ENCODE results near the gene ACKR2. TPM values are rescaled to one million over a fixed set of nuclear protein-coding genes. Genes with fewer than 3 reads are reported as not detected.

The ACKR2 gene
- total RNA-seq, 1 experiment from 2014 or later, result 0.28 TPM

- TF ChIP-seq STAT6 (CRISPR knock-in tag; conservative IDR thresholded peaks at IDR 0.05; ENCODE audit: low read depth), result no peak
- no peak for TF ChIP-seq CDX4 (CRISPR knock-in tag; IDR thresholded peaks at IDR 0.05; ENCODE audit: borderline replicate concordance)
- TF ChIP-seq ATF2 (CRISPR knock-in tag; IDR thresholded peaks at IDR 0.05; ENCODE audit: borderline replicate concordance, low read depth), result no peak
- no peak for TF ChIP-seq PREB (CRISPR knock-in tag; IDR thresholded peaks at IDR 0.05; ENCODE audit: borderline replicate concordance)
These were observed 10.2 kb downstream of the ACKR2 start (continued) for GRCh38 chr3:42819351-42819965.

GRCh38 chr3:42820746-42821051, 11.5 kb downstream of the ACKR2 start:
- Mint-ChIP-seq H3K27me3 (ENCODE audit: low read depth) (no peaks in the 10 kb centered on the region), H3K4me1 (peaks cover 14% of the 10 kb centered on the region), H3K27ac (no peak overlapping the region), H3K9me3 (peaks cover 4% of the 10 kb centered on the region), H3K4me3 (no peak overlapping the region), H3K36me3 (no peaks in the 10 kb centered on the region)
- no peak for ATAC-seq
- POLR2A ChIA-PET, result no interaction called here
- no peak for DNase-seq (ENCODE audit: low spot score)
- CTCF ChIA-PET, result interaction anchor here (0.6 to 4.3 kb wide), 3 partner anchors 9 to 13 kb away, joined by 3 to 31 read pairs (median 3); no protein-coding TSS in a partner anchor
- TF ChIP-seq NR3C1 (CRISPR knock-in tag; conservative IDR thresholded peaks at IDR 0.05; ENCODE audit: low read depth), result no peak
- no peak for TF ChIP-seq ARID4B (CRISPR knock-in tag; IDR thresholded peaks at IDR 0.05; ENCODE audit: borderline replicate concordance)
- TF ChIP-seq FOXK1 (CRISPR knock-in tag; IDR thresholded peaks at IDR 0.05), result no peak

GRCh38 chr3:42822828-42823227, 13.6 kb downstream of the ACKR2 start:
- Mint-ChIP-seq H3K4me3 (no peak overlapping the region), H3K27ac (0 out of 2 replicates have a peak overlapping the region, but pooled peaks have one; percentile 7), H3K27me3 (ENCODE audit: low read depth) (no peaks in the 10 kb centered on the region), H3K36me3 (no peaks in the 10 kb centered on the region), H3K9me3 (peaks cover 4% of the 10 kb centered on the region), H3K4me1 (peaks cover 14% of the 10 kb centered on the region)
- no peak for DNase-seq (ENCODE audit: low spot score)
- ChIA-PET CTCF (interaction anchor here (0.7 to 1.8 kb wide), 2 partner anchors 8 to 40 kb away, joined by 3 to 7 read pairs; no protein-coding TSS in a partner anchor), POLR2A (interaction anchor here (0.6 kb wide), 2 partner anchors 67 to 199 kb away, joined by 3 read pairs; no protein-coding TSS in a partner anchor)
- ATAC-seq, result no peak
- TF ChIP-seq NFATC4 (CRISPR knock-in tag; IDR thresholded peaks at IDR 0.05) (no peak), PREB (CRISPR knock-in tag; IDR thresholded peaks at IDR 0.05; ENCODE audit: borderline replicate concordance) (no peak), NFE2L1 (CRISPR knock-in tag; IDR thresholded peaks at IDR 0.05) (no peak)
